PC-9 (cell line): ENCODE data around the gene RECQL5.

Experiments used
- EZH2 ChIP-seq: fragments of 200-600 bp; sonication (generic); IDR thresholded peaks from 2 replicates; pipeline ENCODE4 v1.8.0; 2017; ENCODE audit warnings: antibody characterized with exemption, low read depth
- TF ChIP-seq, protein P1 (sequence below): fragments of 200-600 bp; sonication (generic); conservative IDR thresholded peaks from 2 replicates; pipeline ENCODE4 v1.6.1; 2017; ENCODE audit warnings: mixed run types, antibody characterized with exemption, mild to moderate bottlenecking, moderate library complexity

DNA sequence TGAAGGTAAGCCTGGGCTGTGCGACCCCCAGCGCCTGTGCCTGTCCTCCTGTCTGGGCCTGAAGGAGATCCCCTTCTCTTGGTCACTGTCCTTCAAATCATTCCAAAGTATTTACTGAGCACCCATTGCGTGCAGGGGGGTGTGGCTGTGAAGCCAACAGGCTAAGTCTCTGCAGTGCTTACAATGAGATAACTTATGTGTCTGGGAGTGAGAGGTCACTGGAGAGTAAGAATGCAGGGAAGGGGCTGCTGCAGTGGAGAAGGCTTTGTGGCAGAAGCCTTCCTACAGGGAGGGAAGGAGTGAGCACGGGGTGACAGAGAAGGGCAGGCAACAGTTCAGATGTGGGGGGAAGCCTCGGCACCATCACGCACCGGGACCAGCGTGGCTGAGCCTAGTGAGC, 44.9 kb downstream of the RECQL5 start:
- TF ChIP-seq, protein P1, sequence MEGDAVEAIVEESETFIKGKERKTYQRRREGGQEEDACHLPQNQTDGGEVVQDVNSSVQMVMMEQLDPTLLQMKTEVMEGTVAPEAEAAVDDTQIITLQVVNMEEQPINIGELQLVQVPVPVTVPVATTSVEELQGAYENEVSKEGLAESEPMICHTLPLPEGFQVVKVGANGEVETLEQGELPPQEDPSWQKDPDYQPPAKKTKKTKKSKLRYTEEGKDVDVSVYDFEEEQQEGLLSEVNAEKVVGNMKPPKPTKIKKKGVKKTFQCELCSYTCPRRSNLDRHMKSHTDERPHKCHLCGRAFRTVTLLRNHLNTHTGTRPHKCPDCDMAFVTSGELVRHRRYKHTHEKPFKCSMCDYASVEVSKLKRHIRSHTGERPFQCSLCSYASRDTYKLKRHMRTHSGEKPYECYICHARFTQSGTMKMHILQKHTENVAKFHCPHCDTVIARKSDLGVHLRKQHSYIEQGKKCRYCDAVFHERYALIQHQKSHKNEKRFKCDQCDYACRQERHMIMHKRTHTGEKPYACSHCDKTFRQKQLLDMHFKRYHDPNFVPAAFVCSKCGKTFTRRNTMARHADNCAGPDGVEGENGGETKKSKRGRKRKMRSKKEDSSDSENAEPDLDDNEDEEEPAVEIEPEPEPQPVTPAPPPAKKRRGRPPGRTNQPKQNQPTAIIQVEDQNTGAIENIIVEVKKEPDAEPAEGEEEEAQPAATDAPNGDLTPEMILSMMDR, result no peak
- TF ChIP-seq EZH2, result no peak
